NCI-H69 (cell line): ENCODE measurements around the gene SWI5.

Experiments
- DNase-seq: peaks from one replicate; lab custom pipeline; 2025; lab: John Stamatoyannopoulos, UW

SWI5 gene

GRCh38 chr9:128321343-128321742 lies 45.3 kb downstream of the SWI5 start:
- no peak for DNase-seq

GRCh38 chr9:128321879-128322403 lies 45.9 kb downstream of the SWI5 start:
- no peak for DNase-seq

- peak; percentile 98 for DNase-seq
Measured at GRCh38 chr9:128322404-128323211, 46.5 kb downstream of the SWI5 start, which contains the start of the genes COQ4 and TRUB2. Gene COQ4, plus strand, starts transcription at chr9:128322839. Its CDS starts 20 bp downstream, at chr9:128322859. Gene TRUB2, minus strand, starts transcription at chr9:128322447. Its CDS starts 39 bp downstream, at chr9:128322408.

GRCh38 chr9:128323212-128323730 lies 47.2 kb downstream of the SWI5 start:
- no peak for DNase-seq

- no peak for DNase-seq
Measured at GRCh38 chr9:128323791-128324190, 47.7 kb downstream of the SWI5 start.

GRCh38 chr9:128324401-128324800 lies 48.3 kb downstream of the SWI5 start:
- no peak for DNase-seq

- no peak for DNase-seq
Measured at GRCh38 chr9:128325629-128326028, 49.6 kb downstream of the SWI5 start.

- peak; percentile 39 for DNase-seq
Measured at GRCh38 chr9:128333451-128333869, 57.4 kb downstream of the SWI5 start.

- no peak for DNase-seq
Measured at GRCh38 chr9:128335161-128335560, 59.1 kb downstream of the SWI5 start.

GRCh38 chr9:128335914-128336313 lies 59.8 kb downstream of the SWI5 start:
- no peak for DNase-seq

GRCh38 chr9:128337936-128338335 lies 61.9 kb downstream of the SWI5 start:
- no peak for DNase-seq
